ENCODE measurements around the gene BET1L. TPM values are rescaled to one million over a fixed set of nuclear protein-coding genes. Genes with fewer than 3 reads are reported as not detected.
A peak's percentile ranks its signal among the peaks of the same experiment; 100 is the strongest.
"Not testable (repeated sequence)": the region's sequence is repeated elsewhere in the genome, so short reads cannot be mapped to it uniquely, and the experiment has no call there.

Gene BET1L
- total RNA-seq, 1 donor from 2014 or later = 46.3 TPM

DNA sequence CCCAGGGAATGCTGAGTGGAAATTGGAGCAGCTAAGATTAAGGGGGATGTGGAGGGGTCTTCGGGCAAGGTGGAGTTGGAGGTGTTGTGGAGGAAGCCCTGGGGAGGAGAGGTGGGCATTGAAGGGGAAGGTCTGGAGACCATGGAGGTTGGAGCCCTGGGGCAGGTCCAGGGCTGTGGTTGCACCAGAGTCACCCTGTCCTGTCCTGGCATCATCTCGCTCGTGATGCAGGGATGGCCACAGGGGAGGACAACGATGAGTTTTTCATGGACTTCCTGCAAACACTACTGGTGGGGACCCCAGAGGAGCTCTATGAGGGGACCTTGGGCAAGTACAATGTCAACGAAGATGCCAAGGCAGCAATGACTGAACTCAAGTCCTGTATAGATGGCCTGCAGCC, 13.7 kb downstream of the BET1L start:
- H3K36me3 Mint-ChIP-seq (ENCODE audit: low read depth); H3K4me1 Mint-ChIP-seq (ENCODE audit: low read depth); H3K27me3 Mint-ChIP-seq (ENCODE audit: low read depth); intact Hi-C loops (cut with micrococcal nuclease); H3K4me3 Mint-ChIP-seq (ENCODE audit: low read depth); H3K27ac Mint-ChIP-seq; H3K9me3 Mint-ChIP-seq: not testable (repeated sequence)
- peak; percentile 8 for DNase-seq (ENCODE audit: low spot score)

DNA sequence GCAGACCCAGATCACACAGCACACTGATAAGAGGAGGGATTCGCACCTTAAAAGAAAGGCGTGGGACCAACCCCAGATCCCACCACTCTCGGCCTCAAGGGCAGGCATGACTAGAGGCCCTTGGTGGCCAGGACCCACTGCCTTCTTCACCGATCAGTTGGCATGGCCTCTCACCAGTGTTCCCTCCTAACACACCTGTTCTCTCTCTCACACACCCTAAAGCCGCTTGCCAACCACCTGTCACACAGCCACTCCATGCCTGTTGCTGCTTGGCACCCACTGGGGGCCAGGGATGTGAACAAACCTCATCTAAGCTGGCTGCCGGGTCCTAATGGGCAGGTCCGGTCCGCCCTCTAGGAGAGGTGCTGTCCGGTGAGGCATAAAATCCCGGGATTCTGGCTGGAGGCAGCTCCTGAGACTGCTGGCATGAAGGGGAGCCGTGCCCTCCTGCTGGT, 14.5 kb downstream of the BET1L start, which contains the start of gene SCGB1C1:
Gene SCGB1C1 (plus strand): TSS at position 405 of the 455 bp plus-strand sequence. CDS start 22 bp downstream, at position 427.
- H3K4me1 Mint-ChIP-seq (ENCODE audit: low read depth); H3K9me3 Mint-ChIP-seq; DNase-seq (ENCODE audit: low spot score); H3K36me3 Mint-ChIP-seq (ENCODE audit: low read depth); H3K27ac Mint-ChIP-seq; H3K27me3 Mint-ChIP-seq (ENCODE audit: low read depth); intact Hi-C loops (cut with micrococcal nuclease); H3K4me3 Mint-ChIP-seq (ENCODE audit: low read depth): not testable (repeated sequence)

DNA sequence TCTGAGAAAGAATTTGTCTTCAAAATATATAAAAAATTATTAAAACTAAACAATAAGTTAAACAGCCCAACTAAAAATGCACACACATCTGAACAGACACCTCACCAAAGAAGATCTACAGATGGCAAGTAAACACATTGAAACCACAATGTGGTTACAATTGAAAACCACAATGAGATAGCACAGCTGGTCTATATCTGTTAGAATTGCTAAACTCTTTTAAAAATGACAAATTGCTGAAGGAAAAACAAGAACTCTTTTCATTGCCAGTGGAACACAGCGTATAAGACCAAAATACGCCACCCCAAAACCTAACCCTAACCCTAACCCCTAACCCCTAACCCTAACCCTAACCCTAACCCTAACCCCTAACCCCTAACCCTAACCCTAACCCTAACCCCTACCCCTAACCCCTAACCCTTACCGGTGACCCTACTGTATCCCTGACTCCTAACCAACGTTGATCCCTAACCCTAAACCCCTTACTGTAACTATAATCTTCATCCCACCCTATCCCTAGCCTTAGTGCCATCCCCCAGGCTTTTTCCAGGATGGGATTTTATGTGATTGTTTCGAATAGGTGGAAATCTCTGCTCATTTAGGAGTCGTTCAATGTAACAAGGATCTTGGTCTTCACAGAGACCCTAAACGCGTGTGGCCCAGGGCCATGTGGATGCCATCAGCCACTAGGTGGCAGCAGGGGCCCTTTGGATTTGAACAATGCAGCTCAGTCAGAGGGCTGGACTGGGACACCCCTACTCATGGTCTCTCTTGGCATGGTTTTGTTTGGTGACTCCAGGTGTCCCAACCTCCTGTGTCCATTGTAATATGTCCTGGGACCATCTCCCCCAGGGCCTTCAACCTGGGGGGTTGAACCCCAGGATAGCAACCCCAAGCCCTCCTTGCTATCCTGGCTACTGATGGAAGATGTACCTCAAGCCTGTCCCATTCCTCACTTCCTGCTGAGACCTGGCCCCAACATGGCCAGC, 15.4 kb downstream of the BET1L start:
- H3K4me1 Mint-ChIP-seq (ENCODE audit: low read depth); H3K9me3 Mint-ChIP-seq; H3K27me3 Mint-ChIP-seq (ENCODE audit: low read depth); H3K36me3 Mint-ChIP-seq (ENCODE audit: low read depth); H3K4me3 Mint-ChIP-seq (ENCODE audit: low read depth); intact Hi-C loops (cut with micrococcal nuclease): not testable (repeated sequence)
- peak; percentile 49 for DNase-seq (ENCODE audit: low spot score)
- H3K27ac Mint-ChIP-seq = peak overlapping the region; percentile 60

DNA sequence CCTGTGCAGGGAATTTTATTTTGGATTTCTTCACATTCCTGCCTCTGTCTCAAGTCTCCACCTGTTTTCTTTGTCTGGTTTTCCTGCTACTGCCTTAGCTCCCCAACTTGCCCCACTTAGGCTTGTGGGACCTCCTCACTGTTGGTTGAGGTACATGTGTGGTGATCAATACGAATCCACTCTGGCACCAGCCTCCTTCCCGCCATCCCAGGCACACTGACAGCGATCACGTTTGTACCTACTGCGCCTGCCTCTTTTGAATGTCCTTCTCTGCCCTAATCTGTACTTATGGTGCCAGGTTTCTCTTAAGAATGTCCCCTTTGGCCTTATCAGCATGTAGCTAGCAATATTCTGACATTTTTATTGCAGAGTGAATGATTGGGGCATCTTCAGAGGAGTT, 16.7 kb downstream of the BET1L start:
- H3K27ac Mint-ChIP-seq; H3K36me3 Mint-ChIP-seq (ENCODE audit: low read depth); H3K4me1 Mint-ChIP-seq (ENCODE audit: low read depth); H3K9me3 Mint-ChIP-seq; H3K27me3 Mint-ChIP-seq (ENCODE audit: low read depth); H3K4me3 Mint-ChIP-seq (ENCODE audit: low read depth); intact Hi-C loops (cut with micrococcal nuclease): not testable (repeated sequence)
- peak; percentile 8 for DNase-seq (ENCODE audit: low spot score)

DNA sequence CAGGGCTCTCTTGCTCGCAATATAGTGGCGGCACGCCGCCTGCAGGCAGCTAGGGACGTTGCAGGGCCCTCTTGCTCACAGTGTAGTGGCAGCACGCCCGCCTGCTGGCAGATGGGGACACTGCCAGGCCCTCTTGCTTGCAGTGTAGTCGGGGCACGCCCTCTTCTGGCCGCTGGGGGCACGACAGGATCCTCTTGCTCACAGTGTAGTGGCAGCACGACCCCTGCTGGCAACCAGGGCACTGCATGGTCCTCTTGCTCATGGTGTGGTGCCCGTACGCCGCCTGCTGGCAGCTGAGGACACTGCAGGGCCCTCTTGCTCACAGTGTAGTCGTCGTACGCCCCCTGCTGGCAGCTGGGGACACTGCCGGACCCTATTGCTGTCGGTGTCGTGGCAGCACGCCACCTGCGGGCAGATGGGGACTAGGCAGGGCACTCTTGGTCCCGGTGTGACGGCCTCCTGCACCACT, 17.3 kb downstream of the BET1L start:
- intact Hi-C loops (cut with micrococcal nuclease); H3K27ac Mint-ChIP-seq; H3K4me3 Mint-ChIP-seq (ENCODE audit: low read depth); H3K27me3 Mint-ChIP-seq (ENCODE audit: low read depth); H3K36me3 Mint-ChIP-seq (ENCODE audit: low read depth); H3K9me3 Mint-ChIP-seq; H3K4me1 Mint-ChIP-seq (ENCODE audit: low read depth): not testable (repeated sequence)
- DNase-seq (ENCODE audit: low spot score) = peak; percentile 28

DNA sequence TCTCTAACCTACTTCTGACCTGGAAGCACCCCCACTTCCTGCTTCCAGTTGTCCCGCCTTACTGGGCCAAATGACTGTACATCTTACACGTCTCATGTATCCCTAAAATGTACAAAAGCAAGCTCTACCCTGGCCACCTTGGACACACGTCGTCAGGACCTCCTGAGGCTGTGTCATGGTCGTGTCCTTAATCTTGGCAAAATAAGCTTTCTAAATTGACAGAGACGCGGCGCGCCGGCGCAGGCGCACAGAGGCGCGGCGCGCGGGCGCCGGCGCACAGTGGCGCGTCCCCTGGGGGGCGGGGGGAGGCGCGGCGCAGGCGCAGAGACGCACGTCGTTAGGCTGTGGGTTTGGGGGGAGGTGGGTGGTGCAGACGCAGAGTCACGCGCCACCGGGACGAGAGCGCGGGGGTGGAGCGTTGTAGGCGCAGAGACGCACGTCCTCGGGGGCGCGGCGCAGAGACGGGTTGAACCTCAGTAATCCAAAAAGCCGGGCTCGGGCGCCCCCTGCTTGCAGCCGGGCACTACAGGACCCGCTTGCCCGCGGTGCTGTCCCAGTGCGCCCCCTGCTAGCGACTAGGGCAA, 17.9 kb downstream of the BET1L start:
- H3K4me1 Mint-ChIP-seq (ENCODE audit: low read depth); H3K4me3 Mint-ChIP-seq (ENCODE audit: low read depth); H3K9me3 Mint-ChIP-seq; H3K27me3 Mint-ChIP-seq (ENCODE audit: low read depth); H3K36me3 Mint-ChIP-seq (ENCODE audit: low read depth); intact Hi-C loops (cut with micrococcal nuclease); H3K27ac Mint-ChIP-seq; DNase-seq (ENCODE audit: low spot score): not testable (repeated sequence)

DNA sequence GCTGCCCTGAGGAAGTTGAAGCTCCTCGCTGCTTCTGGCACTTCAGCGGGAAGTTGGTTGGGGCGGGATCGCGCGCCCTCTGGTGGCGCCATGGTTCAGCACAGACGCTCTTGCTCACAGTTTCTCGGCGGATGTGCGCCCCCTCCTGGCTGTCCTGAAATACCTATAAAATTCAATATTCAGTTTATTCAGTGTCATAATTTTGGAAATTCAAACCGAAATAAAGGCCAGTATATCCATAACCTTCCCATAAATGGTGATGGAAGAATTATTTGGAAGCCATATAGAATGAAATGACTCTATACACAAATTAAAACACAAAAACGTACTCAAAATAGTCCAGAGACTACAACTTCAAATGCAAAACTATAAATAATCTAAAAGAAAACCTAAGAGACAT, 27.0 kb downstream of the BET1L start:
- H3K27me3 Mint-ChIP-seq (ENCODE audit: low read depth); H3K4me3 Mint-ChIP-seq (ENCODE audit: low read depth); intact Hi-C loops (cut with micrococcal nuclease); H3K4me1 Mint-ChIP-seq (ENCODE audit: low read depth); DNase-seq (ENCODE audit: low spot score); H3K27ac Mint-ChIP-seq; H3K36me3 Mint-ChIP-seq (ENCODE audit: low read depth); H3K9me3 Mint-ChIP-seq: not testable (repeated sequence)

Other genes starting within 250 kb of the BET1L start
- gene SCGB1C1, start 14.3 kb downstream of the BET1L start, total RNA-seq = not detected in 2 replicates
- gene RIC8A, start 309 bp upstream of the BET1L start, total RNA-seq = 109 and 110 TPM in 2 replicates
- 17.0 and 17.3 TPM in 2 replicates for gene SIRT3, start 28.9 kb upstream of the BET1L start, total RNA-seq
- gene PSMD13, start 29.6 kb upstream of the BET1L start, total RNA-seq = 255 and 258 TPM in 2 replicates
- 0.97 and 1.1 TPM in 2 replicates for gene NLRP6, start 71.0 kb upstream of the BET1L start, total RNA-seq
- 62.0 and 62.8 TPM in 2 replicates for gene PGGHG, start 81.7 kb upstream of the BET1L start, total RNA-seq
- gene IFITM5, start 92.1 kb upstream of the BET1L start, total RNA-seq = not detected in 2 replicates
- 680 and 689 TPM in 2 replicates for gene IFITM2, start 100.4 kb upstream of the BET1L start, total RNA-seq
- gene IFITM1, start 106.6 kb upstream of the BET1L start, total RNA-seq = 256 and 260 TPM in 2 replicates
- gene IFITM3, start 113.5 kb upstream of the BET1L start, total RNA-seq = 3.5 and 3.7 TPM in 2 replicates
- 1.5 and 2.9 TPM in 2 replicates for gene B4GALNT4, start 162.1 kb upstream of the BET1L start, total RNA-seq
- gene PKP3, start 186.8 kb upstream of the BET1L start, total RNA-seq = not detected in 2 replicates
- gene SIGIRR, start 207.6 kb upstream of the BET1L start, total RNA-seq = 41.5 and 53.4 TPM in 2 replicates
- gene ANO9, start 234.6 kb upstream of the BET1L start, total RNA-seq = 35.4 and 36.9 TPM in 2 replicates
- 32.1 and 34.4 TPM in 2 replicates for gene PTDSS2, start 242.9 kb upstream of the BET1L start, total RNA-seq

Data from activated T-helper 2 cell treated with anti-CD3 and anti-CD28 coated beads, Interferon-gamma antibody, Interleukin-2, Interleukin-4, amounts not matched to agents 10 μg/mL and 5 μg/mL and 100 μg/mL, durations not matched to agents 14 hours and 24 hours and 36 hours (primary cell).